Measurements from ENCODE around the gene COL4A1.

The COL4A1 gene

DNA sequence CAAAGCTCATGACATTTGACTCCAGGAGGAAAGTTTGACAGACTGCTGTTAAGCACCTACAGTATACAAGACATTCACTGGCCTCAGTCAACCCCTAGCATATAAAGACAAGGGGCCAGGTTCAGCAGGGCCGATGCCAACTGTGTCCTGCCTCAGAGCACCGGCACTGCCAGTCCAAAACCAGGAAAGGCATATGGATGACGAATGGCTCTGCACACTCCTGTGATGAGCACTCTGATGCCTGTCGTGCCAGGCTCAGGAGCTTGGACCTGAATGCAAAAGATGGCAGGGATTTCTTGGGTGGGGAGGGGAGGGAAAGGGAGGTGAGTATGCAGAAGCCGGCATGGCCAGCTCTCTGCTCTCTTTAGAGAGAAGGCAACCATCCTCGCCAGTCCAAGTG lies 38.9 kb downstream of the COL4A1 start:
- H3K27ac Mint-ChIP-seq: no peak overlapping the region
- no peak overlapping the region for H3K4me3 Mint-ChIP-seq
- H3K36me3 Mint-ChIP-seq: no peaks in the 10 kb centered on the region
- ATAC-seq (ENCODE audit: low read depth): no peak
- no peaks in the 10 kb centered on the region for H3K27me3 Mint-ChIP-seq
- no peaks in the 10 kb centered on the region for H3K4me1 Mint-ChIP-seq
- no peaks in the 10 kb centered on the region for H3K9me3 Mint-ChIP-seq
- no peak for DNase-seq (ENCODE audit: low spot score in 2 of 2)

DNA sequence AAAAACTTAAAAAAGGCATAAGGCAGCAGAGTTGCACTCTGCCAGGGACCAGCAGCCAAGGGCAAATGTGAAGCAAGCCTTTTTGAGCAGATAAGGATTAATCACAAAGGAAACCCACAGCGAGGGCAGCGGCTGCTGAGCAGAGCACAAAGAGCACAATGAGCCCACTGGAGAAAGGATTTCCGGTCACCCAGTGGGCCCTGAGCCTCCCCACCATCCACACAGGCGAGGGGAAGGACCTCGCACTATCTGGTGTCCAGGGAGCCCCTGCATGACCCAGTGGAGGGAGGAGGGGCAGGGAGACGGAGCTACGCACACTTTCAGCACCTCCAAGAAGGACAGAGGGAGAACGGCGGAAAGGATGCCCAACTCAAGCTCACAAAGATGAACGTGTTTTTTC lies 40.0 kb downstream of the COL4A1 start:
- no peaks in the 10 kb centered on the region for H3K36me3 Mint-ChIP-seq
- no peak overlapping the region for H3K27ac Mint-ChIP-seq
- no peaks in the 10 kb centered on the region for H3K27me3 Mint-ChIP-seq
- ATAC-seq (ENCODE audit: low read depth) (no peak), DNase-seq (ENCODE audit: low spot score in 2 of 2) (no peak)
- no peak overlapping the region for H3K4me3 Mint-ChIP-seq
- H3K9me3 Mint-ChIP-seq: no peaks in the 10 kb centered on the region
- H3K4me1 Mint-ChIP-seq: no peaks in the 10 kb centered on the region

DNA sequence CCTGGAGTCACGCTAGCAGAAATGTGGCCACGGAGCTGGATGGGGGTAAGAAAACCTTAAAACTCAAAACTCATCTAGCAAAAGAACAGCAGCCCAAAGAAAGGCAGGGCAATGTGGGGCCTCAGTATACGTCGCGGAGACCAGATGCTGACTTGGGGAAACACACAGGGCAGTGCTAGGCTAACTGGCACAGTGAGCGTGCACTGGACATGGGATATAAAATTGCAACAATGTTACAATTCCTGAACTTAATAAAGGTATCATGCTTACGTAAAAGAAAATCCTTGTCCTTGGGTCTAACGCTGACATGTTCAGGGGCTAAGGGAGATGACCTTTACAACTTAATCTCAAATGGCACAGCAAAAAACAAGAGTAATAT lies 40.5 kb downstream of the COL4A1 start:
- Mint-ChIP-seq H3K36me3 (no peaks in the 10 kb centered on the region), H3K4me3 (no peak overlapping the region), H3K27me3 (no peaks in the 10 kb centered on the region), H3K4me1 (no peaks in the 10 kb centered on the region), H3K9me3 (no peaks in the 10 kb centered on the region), H3K27ac (no peak overlapping the region)
- DNase-seq (ENCODE audit: low spot score in 2 of 2) (no peak), ATAC-seq (ENCODE audit: low read depth) (no peak)

DNA sequence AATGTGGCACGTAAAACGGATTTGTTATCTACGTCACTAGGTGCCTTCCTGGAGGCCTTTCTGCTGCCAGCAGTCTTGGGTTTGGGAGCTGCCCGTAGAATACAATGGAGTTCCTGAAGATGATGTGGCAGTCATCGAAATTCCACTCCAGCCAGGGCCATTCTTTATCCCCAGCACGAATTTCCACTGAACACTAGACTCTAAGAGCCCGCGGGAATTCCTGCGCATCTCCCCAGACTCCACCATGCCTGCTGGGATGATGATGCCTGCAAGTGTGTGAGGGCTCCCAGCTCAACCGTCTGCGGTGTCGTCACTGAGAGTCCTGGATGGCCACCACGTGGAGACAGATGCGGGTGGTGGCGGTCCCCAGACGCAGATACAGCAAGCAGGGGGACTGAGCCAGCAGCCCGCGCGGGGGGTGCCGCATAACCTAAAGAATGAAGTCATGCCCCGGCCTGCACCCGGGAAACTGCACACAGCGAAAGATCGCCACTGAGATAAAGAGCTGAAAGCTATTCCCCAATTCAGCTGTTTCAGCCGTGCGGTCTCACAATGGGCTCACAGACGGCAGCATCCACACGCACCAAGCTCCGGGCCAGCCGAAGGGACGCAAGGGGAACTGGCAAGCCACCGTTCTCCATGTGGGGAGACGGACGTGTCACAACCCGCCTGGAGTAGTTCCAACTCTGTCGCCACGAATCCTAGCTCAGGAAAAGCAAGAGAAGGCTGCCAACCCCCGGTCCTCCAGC lies 41.1 kb downstream of the COL4A1 start:
- no peak overlapping the region for H3K27ac Mint-ChIP-seq
- no peak overlapping the region for H3K4me3 Mint-ChIP-seq
- no peaks in the 10 kb centered on the region for H3K9me3 Mint-ChIP-seq
- no peaks in the 10 kb centered on the region for H3K4me1 Mint-ChIP-seq
- DNase-seq (ENCODE audit: low spot score in 2 of 2) (no peak), ATAC-seq (ENCODE audit: low read depth) (no peak)
- no peaks in the 10 kb centered on the region for H3K27me3 Mint-ChIP-seq
- no peaks in the 10 kb centered on the region for H3K36me3 Mint-ChIP-seq

DNA sequence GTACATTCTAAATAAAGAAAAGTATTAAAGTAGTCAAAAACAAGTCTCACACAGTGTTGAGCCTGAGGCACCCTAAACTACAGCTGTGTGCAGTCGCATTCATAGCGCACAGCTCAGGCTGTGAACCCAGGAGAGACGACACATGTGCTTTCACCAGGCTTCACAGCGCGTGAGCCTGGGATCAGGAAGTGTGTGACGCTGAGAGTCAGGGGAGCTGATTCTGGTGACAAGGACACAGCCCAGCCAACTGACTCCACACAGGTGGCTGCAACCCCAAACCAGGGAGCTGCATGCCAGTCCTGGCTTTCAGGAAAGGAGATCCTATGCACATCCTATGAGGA lies 41.6 kb downstream of the COL4A1 start:
- no peaks in the 10 kb centered on the region for H3K9me3 Mint-ChIP-seq
- H3K4me3 Mint-ChIP-seq: no peak overlapping the region
- no peaks in the 10 kb centered on the region for H3K4me1 Mint-ChIP-seq
- H3K27ac Mint-ChIP-seq: no peak overlapping the region
- H3K36me3 Mint-ChIP-seq: no peaks in the 10 kb centered on the region
- DNase-seq (ENCODE audit: low spot score in 2 of 2) (no peak), ATAC-seq (ENCODE audit: low read depth) (no peak)
- H3K27me3 Mint-ChIP-seq: peaks cover 1% of the 10 kb centered on the region

DNA sequence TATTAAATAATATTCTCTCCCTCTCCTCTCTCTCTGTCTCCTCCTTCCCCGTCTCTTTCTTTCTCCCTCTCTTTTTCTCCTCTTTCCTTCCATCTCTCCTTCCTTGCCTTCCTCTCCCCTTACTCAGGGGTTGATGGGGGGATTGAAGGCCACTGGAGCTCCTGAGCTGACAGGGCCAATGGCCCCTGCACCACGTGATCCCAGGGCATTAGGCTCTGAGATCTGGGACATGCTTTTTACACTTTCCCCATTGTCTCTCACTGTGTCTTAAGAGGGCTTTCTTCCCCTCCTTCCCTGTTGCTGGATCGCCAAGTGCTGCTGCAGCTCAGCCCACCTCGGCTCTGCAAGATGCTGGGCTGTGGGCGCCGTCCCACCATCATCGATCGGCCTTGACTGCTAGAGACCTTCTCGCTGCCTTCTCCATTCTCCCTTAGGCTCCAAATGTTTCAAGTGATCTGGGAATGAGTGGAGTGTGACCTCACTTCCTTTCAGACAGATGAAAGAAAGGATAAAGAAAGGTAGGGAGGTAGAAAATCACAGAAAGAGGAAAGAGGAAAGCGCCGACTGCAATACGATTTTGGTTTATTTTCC lies 42.2 kb downstream of the COL4A1 start:
- H3K4me3 Mint-ChIP-seq: no peak overlapping the region
- no peak for ATAC-seq (ENCODE audit: low read depth)

DNA sequence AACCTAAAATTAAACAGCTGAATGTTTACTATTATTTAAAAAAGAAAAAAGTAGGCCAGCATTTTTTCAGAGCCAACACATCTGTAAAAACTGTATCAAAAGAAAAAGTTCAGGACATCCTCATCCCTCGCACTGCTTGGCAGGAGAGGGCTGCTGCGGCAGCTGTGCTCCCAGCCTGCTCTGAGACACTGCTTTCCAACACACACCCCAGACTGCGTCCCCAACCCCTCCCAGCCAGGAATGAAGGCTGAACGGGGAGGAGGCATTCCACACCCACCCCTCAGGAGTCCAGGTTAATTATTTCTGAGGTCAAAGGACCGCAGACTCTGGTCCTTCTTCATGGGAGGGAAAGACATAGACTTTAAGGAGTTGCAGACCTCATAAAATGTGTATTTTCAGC lies 43.1 kb downstream of the COL4A1 start:
- Mint-ChIP-seq H3K9me3 (no peaks in the 10 kb centered on the region), H3K27ac (no peak overlapping the region), H3K27me3 (peaks cover 2% of the 10 kb centered on the region), H3K36me3 (no peaks in the 10 kb centered on the region), H3K4me3 (no peak overlapping the region), H3K4me1 (no peaks in the 10 kb centered on the region)
- no peak for DNase-seq (ENCODE audit: low spot score in 2 of 2)
- ATAC-seq (ENCODE audit: low read depth): no peak

More for the DNA sequence above, 42.2 kb downstream of the COL4A1 start:
- no peaks in the 10 kb centered on the region for H3K4me1 Mint-ChIP-seq
- no peak for DNase-seq (ENCODE audit: low spot score in 2 of 2)
- no peak overlapping the region for H3K27ac Mint-ChIP-seq
- no peaks in the 10 kb centered on the region for H3K36me3 Mint-ChIP-seq
- H3K9me3 Mint-ChIP-seq: no peaks in the 10 kb centered on the region
- H3K27me3 Mint-ChIP-seq: peaks cover 2% of the 10 kb centered on the region

DNA sequence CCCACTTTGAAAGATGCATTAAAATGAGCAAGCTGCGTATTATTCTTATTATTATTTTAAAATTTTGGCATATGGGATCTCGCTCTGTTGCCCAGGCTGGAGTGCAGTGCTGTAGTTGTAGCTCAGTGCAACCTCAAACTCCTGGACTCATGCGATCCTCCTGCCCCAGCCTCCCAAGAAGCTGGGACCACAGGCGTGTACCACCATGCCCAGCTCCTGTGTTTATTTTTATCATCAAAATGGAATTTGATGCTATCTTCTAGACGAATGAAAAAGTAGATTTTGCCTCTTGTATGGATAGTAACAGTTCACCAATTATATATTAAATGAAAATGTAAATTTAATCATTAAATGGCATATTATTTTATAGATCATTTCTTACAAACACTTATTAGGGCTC lies 43.6 kb downstream of the COL4A1 start:
- Mint-ChIP-seq H3K4me3 (no peak overlapping the region), H3K36me3 (no peaks in the 10 kb centered on the region), H3K4me1 (no peaks in the 10 kb centered on the region), H3K27me3 (peaks cover 2% of the 10 kb centered on the region), H3K27ac (no peak overlapping the region), H3K9me3 (no peaks in the 10 kb centered on the region)
- ATAC-seq (ENCODE audit: low read depth) (no peak), DNase-seq (ENCODE audit: low spot score in 2 of 2) (no peak)

DNA sequence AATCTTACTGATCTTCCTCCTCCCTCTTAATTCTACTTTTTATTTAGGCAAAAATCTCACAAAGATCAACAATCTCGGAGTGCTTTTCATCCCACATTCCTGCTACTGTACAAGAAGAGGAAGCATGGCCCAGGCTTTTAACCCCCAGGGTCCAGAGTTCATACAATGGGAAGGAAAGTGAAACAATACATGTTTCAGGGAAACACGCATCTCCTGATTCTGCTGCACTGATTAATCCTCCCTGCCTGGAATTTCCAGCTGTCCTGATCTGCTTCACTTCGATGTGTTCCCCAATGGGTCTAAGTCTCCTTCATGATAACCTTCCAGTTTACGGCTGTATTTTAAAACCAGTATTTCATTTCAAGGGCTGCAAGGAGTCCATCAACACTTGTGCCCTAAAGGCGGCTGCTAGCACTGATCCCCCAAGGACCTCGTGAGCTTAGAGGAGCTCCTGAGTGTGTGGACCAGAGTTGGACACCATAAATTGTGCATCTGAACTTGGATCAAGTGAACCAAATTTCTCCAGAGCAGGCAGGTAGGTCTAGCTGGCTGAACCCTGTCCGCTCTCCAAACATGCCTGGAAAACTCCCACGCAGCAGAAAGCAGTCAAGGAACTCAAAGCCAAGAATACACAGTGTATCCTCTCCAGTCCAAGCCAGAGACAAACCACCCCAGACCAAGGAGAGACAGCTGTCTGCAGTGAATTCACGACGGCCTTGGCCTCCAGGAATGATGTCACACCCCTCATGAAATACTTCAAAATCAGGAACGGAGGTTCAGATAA lies 44.3 kb downstream of the COL4A1 start:
- Mint-ChIP-seq H3K9me3 (no peaks in the 10 kb centered on the region), H3K4me1 (no peaks in the 10 kb centered on the region), H3K36me3 (no peaks in the 10 kb centered on the region), H3K27ac (no peak overlapping the region), H3K4me3 (no peak overlapping the region), H3K27me3 (peaks cover 2% of the 10 kb centered on the region)
- no peak for ATAC-seq (ENCODE audit: low read depth)
- no peak for DNase-seq (ENCODE audit: low spot score in 2 of 2)

DNA sequence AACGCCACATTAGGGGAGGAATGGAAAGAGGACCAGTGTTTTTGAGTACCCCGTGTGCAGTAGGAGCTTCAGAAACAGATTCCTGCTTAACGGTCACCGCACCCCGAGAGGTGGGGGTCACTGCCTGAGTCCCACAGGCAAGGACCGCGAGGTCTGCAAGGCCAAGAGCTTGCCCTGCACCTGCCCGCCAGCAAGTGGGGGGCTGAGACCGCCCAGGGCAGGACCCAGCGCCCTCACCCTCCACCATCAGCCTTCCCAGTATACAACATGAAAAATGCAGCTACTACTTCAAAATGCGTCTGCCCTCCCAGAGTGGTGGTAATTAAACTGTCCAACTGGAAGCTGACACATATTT lies 44.9 kb downstream of the COL4A1 start:
- ATAC-seq (ENCODE audit: low read depth): no peak
- no peaks in the 10 kb centered on the region for H3K36me3 Mint-ChIP-seq
- no peak for DNase-seq (ENCODE audit: low spot score in 2 of 2)
- no peaks in the 10 kb centered on the region for H3K9me3 Mint-ChIP-seq
- H3K4me3 Mint-ChIP-seq: no peak overlapping the region
- peaks cover 2% of the 10 kb centered on the region for H3K27me3 Mint-ChIP-seq
- no peaks in the 10 kb centered on the region for H3K4me1 Mint-ChIP-seq
- H3K27ac Mint-ChIP-seq: no peak overlapping the region

DNA sequence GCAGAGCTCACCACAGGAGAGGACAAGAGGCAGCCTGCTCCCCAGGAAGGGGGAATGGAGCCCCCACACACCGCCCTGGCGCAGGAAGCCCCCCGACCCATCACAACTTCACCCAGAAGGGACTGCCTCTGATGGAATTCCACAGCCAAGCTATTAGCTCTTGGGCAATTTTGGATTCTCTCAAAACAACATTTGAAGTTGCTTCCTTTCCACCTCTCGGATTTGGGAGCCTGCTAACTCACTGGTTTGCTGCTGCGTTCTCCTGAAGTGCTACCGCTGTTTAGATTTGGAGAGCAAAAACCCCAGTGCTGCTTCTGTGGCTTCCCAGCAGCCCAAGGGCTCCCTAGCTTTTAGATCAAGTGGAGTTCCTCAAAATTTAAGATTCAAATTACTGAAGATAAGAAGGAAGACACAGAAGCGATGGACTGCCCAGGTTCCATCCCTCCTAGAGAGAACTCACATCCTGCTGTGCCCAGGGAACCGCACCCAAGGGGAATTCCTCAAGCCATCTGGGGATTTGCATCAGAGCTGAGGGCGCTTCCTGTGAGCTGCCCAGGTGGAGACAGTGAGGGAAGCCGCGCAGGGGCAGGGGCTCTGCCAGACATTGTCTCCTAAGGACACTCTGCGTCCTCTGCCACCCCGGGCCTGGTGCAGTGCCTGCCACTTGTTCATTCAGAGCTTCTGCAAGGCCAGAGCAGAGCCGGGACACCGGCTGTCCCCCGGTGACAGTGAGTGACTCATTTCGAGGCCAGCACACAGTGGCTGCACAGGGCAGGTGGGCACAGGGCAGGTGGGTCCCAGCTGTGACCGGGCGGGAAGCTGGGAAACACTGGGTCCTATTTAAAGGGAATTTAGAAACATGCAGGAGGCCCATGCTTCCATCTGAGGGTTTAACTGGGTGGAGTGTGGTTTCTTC lies 45.5 kb downstream of the COL4A1 start:
- no peak overlapping the region for H3K27ac Mint-ChIP-seq
- H3K9me3 Mint-ChIP-seq: no peaks in the 10 kb centered on the region
- DNase-seq (ENCODE audit: low spot score in 2 of 2) (no peak), ATAC-seq (ENCODE audit: low read depth) (no peak)
- no peak overlapping the region for H3K4me3 Mint-ChIP-seq
- no peaks in the 10 kb centered on the region for H3K4me1 Mint-ChIP-seq
- H3K27me3 Mint-ChIP-seq: peaks cover 2% of the 10 kb centered on the region
- H3K36me3 Mint-ChIP-seq: no peaks in the 10 kb centered on the region

DNA sequence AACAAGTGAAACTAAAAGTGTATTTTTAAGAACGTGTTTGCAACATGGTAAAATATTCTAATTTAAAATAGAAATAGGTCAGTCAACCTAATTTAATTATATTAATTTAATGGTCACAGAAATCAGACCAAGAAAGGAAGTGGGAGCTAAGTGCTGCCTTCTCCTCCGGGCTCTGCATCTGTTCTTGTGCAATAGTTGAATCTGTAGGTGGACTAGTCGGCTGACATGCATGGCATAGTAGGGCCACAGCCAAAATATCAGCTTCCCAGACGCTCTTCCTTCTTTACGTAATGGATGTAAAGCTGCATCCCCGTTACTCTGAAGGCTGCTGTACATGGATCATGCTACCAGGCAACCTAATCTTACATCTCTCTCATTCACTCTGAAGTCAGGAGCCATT lies 47.3 kb downstream of the COL4A1 start:
- peaks cover 4% of the 10 kb centered on the region for H3K9me3 Mint-ChIP-seq
- peaks cover 2% of the 10 kb centered on the region for H3K4me1 Mint-ChIP-seq
- ATAC-seq (ENCODE audit: low read depth) (no peak), DNase-seq (ENCODE audit: low spot score in 2 of 2) (no peak)
- H3K36me3 Mint-ChIP-seq: no peaks in the 10 kb centered on the region
- H3K4me3 Mint-ChIP-seq: no peak overlapping the region
- H3K27ac Mint-ChIP-seq: no peak overlapping the region
- peaks cover 6% of the 10 kb centered on the region for H3K27me3 Mint-ChIP-seq

DNA sequence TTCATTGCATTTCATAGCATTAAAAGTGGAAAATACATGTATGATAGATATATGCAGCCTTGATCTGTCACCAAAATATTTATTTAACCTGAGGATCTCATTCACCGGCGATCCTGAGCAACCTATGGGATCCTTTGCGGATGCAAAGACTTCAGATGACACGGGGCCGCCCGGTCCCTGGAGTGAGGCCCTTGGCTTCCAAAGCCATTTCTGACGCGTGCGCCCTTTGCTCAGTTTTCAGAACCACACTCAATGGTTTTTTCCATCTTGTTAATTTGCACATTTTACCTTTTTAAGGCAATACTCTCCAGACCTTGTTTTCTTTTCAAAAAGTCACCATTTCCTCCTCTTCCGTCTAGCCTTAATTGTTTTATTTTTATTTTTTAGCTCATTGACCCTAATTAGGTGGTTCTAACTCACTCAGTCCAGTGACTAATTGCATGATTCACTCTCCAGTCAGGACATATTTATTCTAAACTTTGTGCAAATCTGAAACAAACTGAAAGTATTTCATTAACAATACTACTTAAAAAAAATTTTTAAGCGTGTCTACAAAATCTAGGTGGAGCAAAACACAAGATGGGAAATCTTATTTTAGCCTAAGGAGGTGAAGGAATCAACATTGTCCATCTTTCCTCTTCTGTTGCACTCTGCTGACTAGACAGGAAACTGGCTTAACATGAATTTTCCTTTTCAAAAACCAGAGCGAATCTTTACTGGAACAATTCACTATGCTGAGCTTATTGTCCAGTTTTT lies 47.9 kb downstream of the COL4A1 start:
- Mint-ChIP-seq H3K4me3 (no peak overlapping the region), H3K27ac (no peak overlapping the region), H3K9me3 (peaks cover 4% of the 10 kb centered on the region), H3K36me3 (no peaks in the 10 kb centered on the region), H3K4me1 (peaks cover 2% of the 10 kb centered on the region), H3K27me3 (peaks cover 6% of the 10 kb centered on the region)
- ATAC-seq (ENCODE audit: low read depth) (no peak), DNase-seq (ENCODE audit: low spot score in 2 of 2) (no peak)
